KMS-11 (cell line): ENCODE data around the gene PMS2.
"Not testable (repeated sequence)": the region's sequence is repeated elsewhere in the genome, so short reads cannot be mapped to it uniquely, and the experiment has no call there.

Source experiments
- H2AFZ ChIP-seq: fragments of 200-600 bp; sonication (generic); 2 replicates; pipeline ENCODE4 v1.6.1; 2016; ENCODE audit warnings: antibody characterized with exemption, mixed run types, low read depth
- H3K27ac ChIP-seq: fragments of 200-600 bp; sonication (generic); 2 replicates; pipeline ENCODE4 v1.6.1; 2016; ENCODE audit warnings: mild to moderate bottlenecking, mixed run types
- H3K27me3 ChIP-seq: fragments of 200-600 bp; sonication (generic); 2 replicates; pipeline ENCODE4 v1.6.1; 2017; ENCODE audit warnings: mild to moderate bottlenecking, low read depth, mixed run types, moderate library complexity; ENCODE audit not compliant: insufficient read depth
- H3K36me3 ChIP-seq: fragments of 200-600 bp; sonication (generic); 2 replicates; pipeline ENCODE4 v1.6.1; 2017; ENCODE audit warnings: mild to moderate bottlenecking, mixed run types; ENCODE audit not compliant: insufficient read depth
- H3K4me1 ChIP-seq: fragments of 200-600 bp; sonication (generic); 2 replicates; pipeline ENCODE4 v1.6.1; 2016; ENCODE audit warnings: mild to moderate bottlenecking, low read depth, mixed run types; ENCODE audit not compliant: poor library complexity, severe bottlenecking
- H3K4me2 ChIP-seq: fragments of 200-600 bp; sonication (generic); 2 replicates; pipeline ENCODE4 v1.7.0; 2016; ENCODE audit warnings: mild to moderate bottlenecking, mixed run types
- H3K4me3 ChIP-seq: fragments of 200-600 bp; sonication (generic); IDR thresholded peaks from 2 replicates; pipeline ENCODE4 v1.6.1; 2017; ENCODE audit warnings: low read depth, low read length, mixed read lengths; ENCODE audit not compliant: insufficient read depth
- H3K79me2 ChIP-seq: fragments of 200-600 bp; sonication (generic); 2 replicates; pipeline ENCODE4 v1.6.1; 2016; ENCODE audit warnings: low read depth, mixed run types; ENCODE audit not compliant: insufficient read depth
- H3K9ac ChIP-seq: fragments of 200-600 bp; sonication (generic); 2 replicates; pipeline ENCODE4 v1.6.1; 2016; ENCODE audit warnings: mild to moderate bottlenecking, mixed run types
- H4K20me1 ChIP-seq: fragments of 200-600 bp; sonication (generic); 2 replicates; pipeline ENCODE4 v1.6.1; 2016; ENCODE audit warnings: mild to moderate bottlenecking, mixed run types; ENCODE audit not compliant: insufficient read depth
- TF ChIP-seq, protein P1 (sequence below): fragments of 200-600 bp; sonication (generic); conservative IDR thresholded peaks from 2 replicates; pipeline ENCODE4 v1.6.1; 2017; ENCODE audit warnings: low read depth, mild to moderate bottlenecking, antibody characterized with exemption, low read length, moderate library complexity, mixed read lengths

The PMS2 gene

DNA sequence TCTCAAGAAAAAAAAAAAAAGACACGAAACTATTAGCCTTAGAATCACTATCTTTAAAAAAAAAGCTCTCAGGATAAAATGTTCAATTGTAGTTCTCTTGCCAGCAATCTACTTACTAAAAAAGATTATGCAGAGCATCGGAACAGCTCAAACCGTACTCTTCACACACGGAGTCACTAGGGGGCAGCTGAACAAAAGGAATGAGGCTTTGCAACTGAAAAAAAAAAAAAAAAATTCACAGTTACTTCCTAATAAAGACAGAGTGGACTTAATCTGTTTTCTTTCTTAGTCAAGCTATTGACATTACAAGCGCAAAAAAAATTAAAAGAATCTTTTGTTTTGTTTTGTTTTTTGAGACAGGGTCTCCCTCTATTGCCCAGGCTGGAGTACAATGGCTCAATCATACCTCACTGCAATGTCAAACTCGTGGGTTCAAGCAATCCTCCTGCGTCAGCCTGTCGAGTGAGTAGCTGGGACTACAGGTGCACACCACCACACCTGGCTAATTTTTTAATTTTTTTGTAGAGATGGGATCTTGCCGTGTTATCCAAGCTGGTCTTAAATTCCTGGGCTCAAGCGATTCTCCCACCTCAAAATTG is 11.5 kb downstream of the PMS2 start:
- H3K79me2 ChIP-seq: no peaks in the 10 kb centered on the region
- H3K27ac ChIP-seq: no peak overlapping the region
- H3K4me2 ChIP-seq: no peak overlapping the region
- peaks cover 3% of the 10 kb centered on the region; the same call in 1 of the 2 replicates for H3K36me3 ChIP-seq
- TF ChIP-seq, protein P1, sequence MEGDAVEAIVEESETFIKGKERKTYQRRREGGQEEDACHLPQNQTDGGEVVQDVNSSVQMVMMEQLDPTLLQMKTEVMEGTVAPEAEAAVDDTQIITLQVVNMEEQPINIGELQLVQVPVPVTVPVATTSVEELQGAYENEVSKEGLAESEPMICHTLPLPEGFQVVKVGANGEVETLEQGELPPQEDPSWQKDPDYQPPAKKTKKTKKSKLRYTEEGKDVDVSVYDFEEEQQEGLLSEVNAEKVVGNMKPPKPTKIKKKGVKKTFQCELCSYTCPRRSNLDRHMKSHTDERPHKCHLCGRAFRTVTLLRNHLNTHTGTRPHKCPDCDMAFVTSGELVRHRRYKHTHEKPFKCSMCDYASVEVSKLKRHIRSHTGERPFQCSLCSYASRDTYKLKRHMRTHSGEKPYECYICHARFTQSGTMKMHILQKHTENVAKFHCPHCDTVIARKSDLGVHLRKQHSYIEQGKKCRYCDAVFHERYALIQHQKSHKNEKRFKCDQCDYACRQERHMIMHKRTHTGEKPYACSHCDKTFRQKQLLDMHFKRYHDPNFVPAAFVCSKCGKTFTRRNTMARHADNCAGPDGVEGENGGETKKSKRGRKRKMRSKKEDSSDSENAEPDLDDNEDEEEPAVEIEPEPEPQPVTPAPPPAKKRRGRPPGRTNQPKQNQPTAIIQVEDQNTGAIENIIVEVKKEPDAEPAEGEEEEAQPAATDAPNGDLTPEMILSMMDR: peak; percentile 61
- H3K9ac ChIP-seq: no peak overlapping the region
- H3K27me3 ChIP-seq: no peaks in the 10 kb centered on the region
- no peak overlapping the region for H3K4me3 ChIP-seq
- H3K4me1 ChIP-seq: peaks cover 10% of the 10 kb centered on the region
- H2AFZ ChIP-seq: no peak overlapping the region
- H4K20me1 ChIP-seq: no peaks in the 10 kb centered on the region

DNA sequence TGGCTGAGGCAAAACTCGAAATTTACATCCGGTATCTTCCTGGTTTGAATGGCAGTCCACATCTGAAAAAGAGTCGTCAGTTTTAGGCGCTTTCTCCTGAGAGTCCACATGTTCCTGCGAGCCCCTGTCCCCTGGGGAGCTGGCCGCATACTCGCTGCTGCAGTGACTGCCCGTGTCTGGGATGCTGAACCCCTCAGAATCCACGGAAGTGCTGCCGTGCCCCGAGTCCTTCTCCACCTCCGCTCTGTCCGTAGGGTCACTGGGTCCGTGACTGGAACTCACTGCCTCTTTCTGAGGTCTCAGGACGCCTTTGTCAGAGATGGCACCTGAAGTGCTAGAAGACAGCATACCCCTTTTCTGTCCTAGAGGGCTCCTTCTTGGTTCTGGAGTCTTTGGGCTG is 21.8 kb downstream of the PMS2 start:
- not testable (repeated sequence) for H3K4me1 ChIP-seq, H3K36me3 ChIP-seq, H3K27ac ChIP-seq, H4K20me1 ChIP-seq, H3K79me2 ChIP-seq, H3K9ac ChIP-seq, H3K4me3 ChIP-seq, H3K27me3 ChIP-seq, H3K4me2 ChIP-seq, H2AFZ ChIP-seq

DNA sequence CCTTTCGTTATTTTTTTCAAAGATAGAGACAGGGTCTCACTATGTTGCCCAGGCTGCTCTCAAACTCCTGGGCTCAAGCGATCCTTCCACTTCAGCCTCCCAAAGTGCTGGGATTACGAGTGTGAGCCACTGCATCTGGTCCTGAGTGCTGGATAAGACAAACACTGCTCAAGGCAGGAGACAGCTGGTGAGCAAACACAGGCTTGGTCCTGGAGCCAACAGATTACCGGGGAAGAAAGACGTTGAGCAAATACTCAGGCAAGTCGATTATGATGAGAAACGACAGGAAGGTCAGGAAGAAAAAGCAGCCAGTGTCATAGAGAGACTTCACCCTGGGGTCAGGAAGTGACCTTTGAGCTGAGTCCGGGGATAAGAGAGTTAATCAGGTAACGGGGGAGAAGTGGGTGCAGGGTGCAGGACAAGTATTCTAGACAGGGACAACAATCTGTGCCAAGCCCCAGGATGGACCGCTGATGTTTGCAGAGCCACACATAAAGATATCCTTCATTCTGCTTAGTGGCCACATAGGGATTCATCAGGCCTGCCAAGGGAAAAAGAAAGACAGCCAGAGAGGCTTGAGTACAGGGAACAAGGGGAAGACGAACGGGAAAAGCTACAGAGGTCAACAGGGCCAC is 29.1 kb downstream of the PMS2 start:
- not testable (repeated sequence) for H3K4me1 ChIP-seq, H4K20me1 ChIP-seq, H3K27me3 ChIP-seq, H3K79me2 ChIP-seq, H3K27ac ChIP-seq, H3K4me3 ChIP-seq, H3K4me2 ChIP-seq, H3K9ac ChIP-seq, H3K36me3 ChIP-seq, H2AFZ ChIP-seq

DNA sequence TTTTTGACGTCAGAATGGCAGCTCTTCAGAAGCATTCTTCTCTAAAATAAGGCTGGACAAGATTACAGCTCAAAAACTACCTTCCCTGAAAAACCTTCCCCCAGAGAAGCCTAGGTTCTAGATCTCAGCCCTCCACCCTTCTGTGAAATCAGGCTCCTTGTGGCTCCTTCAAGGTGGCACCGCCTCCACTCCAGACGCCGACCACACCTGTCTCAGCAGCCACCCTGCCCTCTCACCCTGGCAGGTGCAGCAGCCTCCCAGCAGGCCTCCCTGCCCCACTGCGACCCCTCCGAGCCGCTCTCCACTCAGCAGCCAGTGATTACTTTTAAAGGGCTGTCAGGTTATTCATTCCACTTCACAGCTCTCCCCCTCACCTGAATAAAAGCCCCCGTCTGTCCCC is 35.3 kb downstream of the PMS2 start:
- H3K4me3 ChIP-seq, H3K4me2 ChIP-seq, H3K4me1 ChIP-seq, H3K36me3 ChIP-seq, H2AFZ ChIP-seq, H3K9ac ChIP-seq, H4K20me1 ChIP-seq, H3K27ac ChIP-seq, H3K27me3 ChIP-seq, H3K79me2 ChIP-seq: not testable (repeated sequence)

DNA sequence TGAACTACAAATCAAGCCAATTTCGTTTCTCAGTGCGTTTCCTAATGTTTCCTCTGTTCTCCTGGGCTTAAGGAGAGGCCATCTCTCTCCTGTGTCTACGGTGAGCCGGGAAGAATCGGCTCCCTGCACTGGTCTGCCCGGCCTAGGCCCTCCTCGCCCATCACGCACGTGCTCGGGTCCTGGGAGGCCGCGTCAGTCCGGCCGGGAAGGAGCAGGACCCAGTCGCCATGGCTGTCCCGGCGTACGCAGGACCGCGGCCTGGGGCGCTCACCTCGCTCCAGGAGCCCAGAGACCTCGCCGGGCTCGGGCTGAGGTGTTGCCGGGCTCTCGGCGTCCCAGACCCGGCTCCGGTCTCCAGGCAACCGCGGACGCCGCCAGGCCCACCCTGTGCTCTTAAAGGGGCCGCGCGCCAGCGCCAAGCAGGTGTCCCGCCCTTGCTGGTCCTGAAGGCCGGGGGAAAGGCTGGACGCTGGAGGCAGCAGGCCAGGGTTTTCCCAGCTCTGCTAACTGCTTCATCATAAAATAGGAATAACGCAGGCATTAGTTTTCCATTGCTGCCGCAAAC is 38.4 kb downstream of the PMS2 start, which contains the start of gene RSPH10B:
TSS of gene RSPH10B (minus strand) at position 343 of the 565 bp plus-strand sequence. CDS start 3,573 bp downstream, outside the sequence.
- H2AFZ ChIP-seq, H3K79me2 ChIP-seq, H3K27ac ChIP-seq, H3K4me3 ChIP-seq, H3K36me3 ChIP-seq, H3K4me2 ChIP-seq, H4K20me1 ChIP-seq, H3K4me1 ChIP-seq, H3K27me3 ChIP-seq, H3K9ac ChIP-seq: not testable (repeated sequence)

DNA sequence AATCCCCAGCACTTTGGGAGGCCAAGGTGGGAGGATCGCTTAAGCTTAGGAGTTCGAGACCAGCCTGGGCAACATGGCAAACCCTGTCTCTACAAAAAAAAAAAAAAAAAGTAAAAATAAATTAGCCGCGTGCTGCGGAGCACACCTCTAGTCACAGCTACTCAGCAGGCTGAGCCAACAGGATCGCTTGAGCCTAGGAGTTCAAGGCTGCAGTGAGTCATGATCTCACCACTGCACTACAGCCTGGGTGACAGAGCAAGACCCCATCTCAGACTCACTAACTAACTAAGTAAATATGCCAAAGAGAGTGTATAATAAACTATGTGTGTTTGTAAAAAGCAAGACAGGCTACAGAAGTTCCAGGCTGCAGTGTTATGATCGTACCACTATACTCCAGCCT is 45.0 kb downstream of the PMS2 start:
- not testable (repeated sequence) for H3K36me3 ChIP-seq, H3K27ac ChIP-seq, H3K9ac ChIP-seq, H2AFZ ChIP-seq, H3K4me2 ChIP-seq, H4K20me1 ChIP-seq, H3K27me3 ChIP-seq, H3K79me2 ChIP-seq, H3K4me1 ChIP-seq, H3K4me3 ChIP-seq

DNA sequence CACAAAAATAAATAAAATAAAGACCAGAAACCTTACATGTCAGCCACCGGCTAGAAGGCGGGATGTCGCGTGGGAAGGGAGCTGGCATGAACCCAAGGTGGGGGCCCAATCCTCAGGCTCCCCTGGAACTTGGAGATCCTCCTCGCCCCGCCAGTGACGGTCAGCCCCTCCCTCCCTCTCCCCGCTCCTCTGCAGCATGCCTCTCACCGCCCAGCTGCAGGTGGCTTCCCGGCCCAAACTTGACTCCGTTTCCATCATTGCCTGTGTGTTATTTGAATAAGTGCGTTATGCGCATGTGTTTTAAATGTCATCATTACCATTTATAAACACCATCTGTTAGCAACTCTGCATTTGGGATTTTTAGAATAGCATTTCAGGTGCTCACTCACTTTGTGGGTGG is 45.6 kb downstream of the PMS2 start:
- not testable (repeated sequence) for H2AFZ ChIP-seq, H3K9ac ChIP-seq, H4K20me1 ChIP-seq, H3K27me3 ChIP-seq, H3K4me1 ChIP-seq, H3K4me3 ChIP-seq, H3K4me2 ChIP-seq, H3K27ac ChIP-seq, H3K36me3 ChIP-seq, H3K79me2 ChIP-seq

DNA sequence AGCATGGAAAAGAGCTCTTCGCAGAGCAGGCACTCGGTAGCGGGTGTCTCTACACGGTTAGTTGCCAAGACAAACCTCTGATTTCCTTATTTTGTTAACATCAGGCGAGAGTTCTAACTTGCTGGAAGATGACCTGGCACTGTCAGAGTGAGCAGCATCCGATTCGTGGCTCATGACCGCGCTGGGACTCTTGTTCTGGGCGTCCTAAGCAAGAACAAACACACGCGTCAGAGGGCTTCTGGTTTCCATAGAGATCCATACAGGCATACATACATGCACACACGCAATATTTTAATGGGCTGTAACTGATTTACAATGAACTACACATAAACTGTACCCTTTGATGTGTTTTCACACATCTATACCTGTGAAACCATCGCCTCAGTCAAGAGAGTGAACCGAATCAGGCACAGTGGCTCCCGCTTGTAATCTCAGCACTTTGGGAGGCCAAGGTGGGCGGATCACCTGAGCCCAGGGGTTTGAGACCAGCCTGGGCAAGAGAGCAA is 73.9 kb downstream of the PMS2 start:
- H3K36me3 ChIP-seq, H3K79me2 ChIP-seq, H4K20me1 ChIP-seq, H3K4me2 ChIP-seq, H3K27me3 ChIP-seq, H3K4me3 ChIP-seq, H3K27ac ChIP-seq, H2AFZ ChIP-seq, H3K9ac ChIP-seq, H3K4me1 ChIP-seq: not testable (repeated sequence)

DNA sequence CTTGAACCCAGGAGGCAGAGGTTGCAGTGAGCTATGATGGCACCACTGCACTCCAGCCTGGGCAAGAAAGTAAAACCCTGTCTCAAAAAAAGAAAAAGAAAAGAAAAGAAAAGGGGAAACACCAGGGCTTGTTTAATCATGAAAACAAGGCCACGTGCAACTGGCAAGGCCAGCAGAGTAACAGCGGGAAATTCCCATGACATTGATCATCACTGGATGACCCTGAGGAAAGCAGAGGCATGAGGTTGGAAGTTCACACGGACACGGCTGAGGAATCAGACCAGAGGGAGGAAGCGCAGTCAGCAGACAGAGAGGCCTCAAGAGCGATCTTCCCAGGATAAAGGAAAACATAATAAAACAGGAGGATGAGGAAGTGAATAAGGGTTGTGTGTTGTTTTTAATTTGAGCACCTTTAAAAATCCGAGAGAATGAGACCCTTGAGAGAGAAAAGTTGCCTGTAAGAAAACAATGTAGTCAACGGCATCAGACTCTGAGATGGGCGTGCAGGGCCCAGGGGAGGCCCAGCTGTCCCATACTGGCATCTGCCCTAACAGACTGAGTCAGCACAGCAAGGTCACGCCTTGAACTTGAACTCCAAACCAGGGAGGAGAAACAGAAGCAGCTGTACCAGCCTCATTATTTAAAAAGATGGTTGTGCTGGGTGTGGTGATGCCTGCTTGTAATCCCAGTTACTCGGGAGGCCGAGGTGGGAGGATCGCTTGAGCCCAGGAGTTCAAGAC is 76.8 kb downstream of the PMS2 start:
- not testable (repeated sequence) for H3K4me1 ChIP-seq, H3K27ac ChIP-seq, H4K20me1 ChIP-seq, H3K4me2 ChIP-seq, H3K4me3 ChIP-seq, H3K36me3 ChIP-seq, H3K79me2 ChIP-seq, H3K9ac ChIP-seq, H3K27me3 ChIP-seq, H2AFZ ChIP-seq
